Measurements from ENCODE around the gene RBMS3. TPM values are rescaled to one million over a fixed set of nuclear protein-coding genes. Genes with fewer than 3 reads are reported as not detected.

RBMS3 gene
- polyA plus RNA-seq, 1 experiment: 33.4 TPM

GRCh38 chr3:29582273-29582672, 301.4 kb downstream of the RBMS3 start:
- TF ChIP-seq CTCF (IDR thresholded peaks at IDR 0.05; ENCODE audit: low read depth, low read length): no peak
- H3K9me3 ChIP-seq (ENCODE audit: control insufficient read depth, insufficient read depth, low read length): no peaks in the 10 kb centered on the region
- no peak for DNase-seq (ENCODE audit: low read depth, low spot score)
- no peak overlapping the region for H3K4me3 ChIP-seq (ENCODE audit: low read depth, low read length)
- no peaks in the 10 kb centered on the region for H3K27me3 ChIP-seq (ENCODE audit: control insufficient read depth, insufficient read depth, low read length)
- no peak overlapping the region for H3K27ac ChIP-seq (ENCODE audit: low read depth, low read length)
- ChIA-PET POLR2A (no interaction called here), CTCF (interaction anchor here (0.6 kb wide), 1 partner anchor 616 kb away, joined by 3 read pairs; no protein-coding TSS in a partner anchor)

GRCh38 chr3:29583861-29584260, 303.0 kb downstream of the RBMS3 start:
- CTCF ChIA-PET: no interaction called here
- Histone ChIP-seq H3K4me3 (ENCODE audit: low read depth, low read length) (no peak overlapping the region), H3K27me3 (ENCODE audit: control insufficient read depth, insufficient read depth, low read length) (no peaks in the 10 kb centered on the region), H3K9me3 (ENCODE audit: control insufficient read depth, insufficient read depth, low read length) (no peaks in the 10 kb centered on the region), H3K27ac (ENCODE audit: low read depth, low read length) (no peak overlapping the region)
- POLR2A ChIA-PET: no interaction called here
- DNase-seq (ENCODE audit: low read depth, low spot score): no peak
- no peak for TF ChIP-seq CTCF (IDR thresholded peaks at IDR 0.05; ENCODE audit: low read depth, low read length)

GRCh38 chr3:29585368-29585767, 304.5 kb downstream of the RBMS3 start:
- CTCF ChIA-PET: no interaction called here
- Histone ChIP-seq H3K9me3 (ENCODE audit: control insufficient read depth, insufficient read depth, low read length) (no peaks in the 10 kb centered on the region), H3K4me3 (ENCODE audit: low read depth, low read length) (no peak overlapping the region), H3K27ac (ENCODE audit: low read depth, low read length) (no peak overlapping the region), H3K27me3 (ENCODE audit: control insufficient read depth, insufficient read depth, low read length) (no peaks in the 10 kb centered on the region)
- DNase-seq (ENCODE audit: low read depth, low spot score): no peak
- TF ChIP-seq CTCF (IDR thresholded peaks at IDR 0.05; ENCODE audit: low read depth, low read length): no peak
- POLR2A ChIA-PET: no interaction called here

DNA sequence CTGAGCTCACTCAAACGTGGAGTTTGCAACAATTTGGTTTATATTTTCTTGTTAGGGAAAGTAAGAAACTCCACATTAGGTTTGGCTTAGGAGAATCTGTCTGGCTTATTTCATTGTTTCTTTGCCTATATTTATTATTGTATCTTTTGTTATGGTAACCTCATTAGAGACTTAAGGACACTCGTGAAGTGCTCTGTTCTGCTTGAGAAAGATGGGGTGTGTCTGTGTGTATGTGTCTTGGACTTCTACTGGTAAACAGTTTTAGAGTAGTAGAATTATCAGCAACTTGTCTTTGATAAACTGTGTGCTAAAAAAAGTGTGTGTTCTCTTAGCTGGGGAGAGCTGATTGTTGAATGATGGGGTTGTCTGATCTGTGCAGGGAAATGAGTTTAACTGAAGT, 306.5 kb downstream of the RBMS3 start:
- no peak for TF ChIP-seq CTCF (IDR thresholded peaks at IDR 0.05; ENCODE audit: low read depth, low read length)
- ChIA-PET CTCF (no interaction called here), POLR2A (no interaction called here)
- Histone ChIP-seq H3K4me3 (ENCODE audit: low read depth, low read length) (no peak overlapping the region), H3K27ac (ENCODE audit: low read depth, low read length) (no peak overlapping the region), H3K27me3 (ENCODE audit: control insufficient read depth, insufficient read depth, low read length) (no peaks in the 10 kb centered on the region), H3K9me3 (ENCODE audit: control insufficient read depth, insufficient read depth, low read length) (no peaks in the 10 kb centered on the region)
- no peak for DNase-seq (ENCODE audit: low read depth, low spot score)

DNA sequence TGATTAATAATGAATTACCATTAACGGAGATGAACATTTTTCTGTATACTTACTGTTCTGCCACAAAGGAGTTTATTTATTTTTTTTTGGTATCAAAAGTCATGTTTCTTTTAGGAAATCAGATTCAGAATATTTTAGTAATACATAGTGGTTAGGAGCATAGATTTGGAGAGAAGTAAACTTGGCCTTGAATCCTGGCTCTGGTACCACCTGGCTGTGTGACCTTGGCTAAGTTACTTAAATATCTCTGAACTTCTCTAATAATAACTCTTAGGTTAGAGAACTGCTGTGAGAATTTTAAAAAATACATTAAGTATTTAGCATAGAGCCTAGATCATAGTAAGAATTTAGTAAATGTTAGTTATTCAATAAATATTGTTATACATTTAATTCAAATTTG, 309.1 kb downstream of the RBMS3 start:
- Histone ChIP-seq H3K27ac (ENCODE audit: low read depth, low read length) (no peak overlapping the region), H3K9me3 (ENCODE audit: control insufficient read depth, insufficient read depth, low read length) (no peaks in the 10 kb centered on the region), H3K27me3 (ENCODE audit: control insufficient read depth, insufficient read depth, low read length) (no peaks in the 10 kb centered on the region), H3K4me3 (ENCODE audit: low read depth, low read length) (no peak overlapping the region)
- ChIA-PET POLR2A (no interaction called here), CTCF (interaction anchor here (0.6 kb wide), 1 partner anchor 164 kb away, joined by 6 read pairs; no protein-coding TSS in a partner anchor)
- TF ChIP-seq CTCF (IDR thresholded peaks at IDR 0.05; ENCODE audit: low read depth, low read length): no peak
- no peak for DNase-seq (ENCODE audit: low read depth, low spot score)

All from AG04450 (cell line).